ENCODE results near the gene GLRB. TPM values are rescaled to one million over a fixed set of nuclear protein-coding genes. Genes with fewer than 3 reads are reported as not detected.

GLRB gene
- total and polyA plus RNA-seq, 9 of the 15 experiments (the other 6 are each of a cell fraction or from before 2014, with no cell fraction given): not detected

DNA sequence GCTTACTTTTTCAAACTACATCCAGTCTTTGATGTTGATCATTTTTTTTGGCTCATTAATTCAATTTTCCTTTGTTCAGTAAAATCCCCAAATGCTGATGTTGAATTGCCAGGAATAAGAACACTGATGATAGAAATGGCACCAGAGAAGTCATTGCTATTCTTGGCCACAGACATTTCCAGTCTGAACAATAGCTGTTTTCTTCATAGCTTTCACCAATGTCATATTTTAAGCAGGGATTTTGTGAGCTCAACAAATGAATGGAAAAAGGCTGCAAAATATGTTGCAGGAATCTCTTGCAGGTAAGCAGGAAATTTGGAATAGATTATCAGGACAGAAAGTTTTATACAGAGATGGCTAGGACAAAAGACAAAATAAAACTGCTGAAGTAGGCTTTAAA, 40.5 kb upstream of the GLRB start:
- H3K4me3 ChIP-seq: no peak overlapping the region
- no peaks in the 10 kb centered on the region for H3K9me3 ChIP-seq (replicated peaks; ENCODE audit: control insufficient read depth, insufficient read depth, low read depth, low read length)
- no peaks in the 10 kb centered on the region for H3K36me3 ChIP-seq (ENCODE audit: control insufficient read depth, insufficient read depth, low read length)
- no peaks in the 10 kb centered on the region for H3K27me3 ChIP-seq (ENCODE audit: control insufficient read depth in 2 of 2, insufficient read depth in 2 of 2, low read length in 2 of 2)
- DNase-seq (ENCODE audit: extremely low read depth in 1 of 4, low spot score in 3 of 4) (no peak), ATAC-seq (no peak), FAIRE-seq (no peak)
- ChIA-PET CTCF (ENCODE audit: low intra/inter-chr PET ratio) (no interaction called here), POLR2A (no interaction called here)
- H3K27ac ChIP-seq (ENCODE audit: extremely low read depth, low read depth, low read length): no peak overlapping the region
- H3K9me1 ChIP-seq (ENCODE audit: control insufficient read depth, insufficient read depth, low read length): no peaks in the 10 kb centered on the region
- H3K9ac ChIP-seq (ENCODE audit: insufficient read depth in 1 of 2, low read depth in 2 of 2, low read length in 2 of 2): no peak overlapping the region
- no peak overlapping the region for H3K4me2 ChIP-seq (ENCODE audit: insufficient read depth, low read length)
- H2AFZ ChIP-seq (ENCODE audit: low read depth, low read length): no peak overlapping the region
- intact Hi-C loops (cut with micrococcal nuclease) (loop anchor here (1.0 kb wide), 1 partner anchor 76 kb away; no protein-coding TSS in a partner anchor), in situ Hi-C loops (cut with MboI) (loop anchor here (5.0 kb wide), 1 partner anchor 72 kb away; no protein-coding TSS in a partner anchor)
- H3K79me2 ChIP-seq (ENCODE audit: control insufficient read depth, insufficient read depth, low read length): no peaks in the 10 kb centered on the region
- no peaks in the 10 kb centered on the region for H3K4me1 ChIP-seq (replicated peaks in 1 of 2; ENCODE audit: control insufficient read depth in 2 of 2, insufficient read depth in 2 of 2, low read length in 2 of 2)
- H4K20me1 ChIP-seq (replicated peaks; ENCODE audit: control insufficient read depth, insufficient read depth, low read length): no peaks in the 10 kb centered on the region
- TF ChIP-seq SREBF2 (CRISPR knock-in tag; IDR thresholded peaks at IDR 0.05): no peak
- TF ChIP-seq STAG1 (CRISPR knock-in tag; IDR thresholded peaks at IDR 0.05; ENCODE audit: borderline replicate concordance): no peak
- TF ChIP-seq KLF6 (CRISPR knock-in tag; IDR thresholded peaks at IDR 0.05; ENCODE audit: borderline replicate concordance): no peak
- TF ChIP-seq, protein P1, sequence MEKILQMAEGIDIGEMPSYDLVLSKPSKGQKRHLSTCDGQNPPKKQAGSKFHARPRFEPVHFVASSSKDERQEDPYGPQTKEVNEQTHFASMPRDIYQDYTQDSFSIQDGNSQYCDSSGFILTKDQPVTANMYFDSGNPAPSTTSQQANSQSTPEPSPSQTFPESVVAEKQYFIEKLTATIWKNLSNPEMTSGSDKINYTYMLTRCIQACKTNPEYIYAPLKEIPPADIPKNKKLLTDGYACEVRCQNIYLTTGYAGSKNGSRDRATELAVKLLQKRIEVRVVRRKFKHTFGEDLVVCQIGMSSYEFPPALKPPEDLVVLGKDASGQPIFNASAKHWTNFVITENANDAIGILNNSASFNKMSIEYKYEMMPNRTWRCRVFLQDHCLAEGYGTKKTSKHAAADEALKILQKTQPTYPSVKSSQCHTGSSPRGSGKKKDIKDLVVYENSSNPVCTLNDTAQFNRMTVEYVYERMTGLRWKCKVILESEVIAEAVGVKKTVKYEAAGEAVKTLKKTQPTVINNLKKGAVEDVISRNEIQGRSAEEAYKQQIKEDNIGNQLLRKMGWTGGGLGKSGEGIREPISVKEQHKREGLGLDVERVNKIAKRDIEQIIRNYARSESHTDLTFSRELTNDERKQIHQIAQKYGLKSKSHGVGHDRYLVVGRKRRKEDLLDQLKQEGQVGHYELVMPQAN (IDR thresholded peaks at IDR 0.05; ENCODE audit: borderline replicate concordance): no peak
- TF ChIP-seq ZNF263 (CRISPR knock-in tag; IDR thresholded peaks at IDR 0.05; ENCODE audit: borderline replicate concordance): no peak
- no peak for TF ChIP-seq TCF3 (CRISPR knock-in tag; IDR thresholded peaks at IDR 0.05)
- TF ChIP-seq, protein P2, sequence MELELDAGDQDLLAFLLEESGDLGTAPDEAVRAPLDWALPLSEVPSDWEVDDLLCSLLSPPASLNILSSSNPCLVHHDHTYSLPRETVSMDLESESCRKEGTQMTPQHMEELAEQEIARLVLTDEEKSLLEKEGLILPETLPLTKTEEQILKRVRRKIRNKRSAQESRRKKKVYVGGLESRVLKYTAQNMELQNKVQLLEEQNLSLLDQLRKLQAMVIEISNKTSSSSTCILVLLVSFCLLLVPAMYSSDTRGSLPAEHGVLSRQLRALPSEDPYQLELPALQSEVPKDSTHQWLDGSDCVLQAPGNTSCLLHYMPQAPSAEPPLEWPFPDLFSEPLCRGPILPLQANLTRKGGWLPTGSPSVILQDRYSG (tag; conservative IDR thresholded peaks at IDR 0.05; ENCODE audit: low read depth): no peak
- no peak for TF ChIP-seq NCOR1 (IDR thresholded peaks at IDR 0.05)
- TF ChIP-seq, protein P3, sequence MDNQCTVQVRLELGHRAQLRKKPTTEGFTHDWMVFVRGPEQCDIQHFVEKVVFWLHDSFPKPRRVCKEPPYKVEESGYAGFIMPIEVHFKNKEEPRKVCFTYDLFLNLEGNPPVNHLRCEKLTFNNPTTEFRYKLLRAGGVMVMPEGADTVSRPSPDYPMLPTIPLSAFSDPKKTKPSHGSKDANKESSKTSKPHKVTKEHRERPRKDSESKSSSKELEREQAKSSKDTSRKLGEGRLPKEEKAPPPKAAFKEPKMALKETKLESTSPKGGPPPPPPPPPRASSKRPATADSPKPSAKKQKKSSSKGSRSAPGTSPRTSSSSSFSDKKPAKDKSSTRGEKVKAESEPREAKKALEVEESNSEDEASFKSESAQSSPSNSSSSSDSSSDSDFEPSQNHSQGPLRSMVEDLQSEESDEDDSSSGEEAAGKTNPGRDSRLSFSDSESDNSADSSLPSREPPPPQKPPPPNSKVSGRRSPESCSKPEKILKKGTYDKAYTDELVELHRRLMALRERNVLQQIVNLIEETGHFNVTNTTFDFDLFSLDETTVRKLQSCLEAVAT (IDR thresholded peaks at IDR 0.05): no peak
- no peak for TF ChIP-seq SAFB (IDR thresholded peaks at IDR 0.05; ENCODE audit: borderline replicate concordance, low read depth, low read length)
- TF ChIP-seq ZC3H4 (CRISPR knock-in tag; IDR thresholded peaks at IDR 0.05; ENCODE audit: borderline replicate concordance): no peak
- TF ChIP-seq TRIM28 (IDR thresholded peaks at IDR 0.05): no peak
- no peak for TF ChIP-seq ZNF76 (CRISPR knock-in tag; IDR thresholded peaks at IDR 0.05; ENCODE audit: borderline replicate concordance)
- TF ChIP-seq ILF3 (IDR thresholded peaks at IDR 0.05; ENCODE audit: borderline replicate concordance): no peak
- no peak for TF ChIP-seq DDX20 (tag; IDR thresholded peaks at IDR 0.05; ENCODE audit: low read depth)
- BruUV-seq (replicated peaks): no TSS peak

Data from K562 (cell line).